SH-SY5Y (cell line): Measurements from ENCODE around the gene POU6F2.

Experiments used
- GATA2 ChIP-seq: IDR thresholded peaks from 2 replicates; pipeline ENCODE4 v1.6.1; 2011; ENCODE audit warnings: mild to moderate bottlenecking, low read depth, low read length
- GATA3 ChIP-seq: IDR thresholded peaks from 2 replicates; pipeline ENCODE4 v1.6.1; 2011; ENCODE audit warnings: low read depth, mild to moderate bottlenecking, low read length, moderate library complexity

DNA sequence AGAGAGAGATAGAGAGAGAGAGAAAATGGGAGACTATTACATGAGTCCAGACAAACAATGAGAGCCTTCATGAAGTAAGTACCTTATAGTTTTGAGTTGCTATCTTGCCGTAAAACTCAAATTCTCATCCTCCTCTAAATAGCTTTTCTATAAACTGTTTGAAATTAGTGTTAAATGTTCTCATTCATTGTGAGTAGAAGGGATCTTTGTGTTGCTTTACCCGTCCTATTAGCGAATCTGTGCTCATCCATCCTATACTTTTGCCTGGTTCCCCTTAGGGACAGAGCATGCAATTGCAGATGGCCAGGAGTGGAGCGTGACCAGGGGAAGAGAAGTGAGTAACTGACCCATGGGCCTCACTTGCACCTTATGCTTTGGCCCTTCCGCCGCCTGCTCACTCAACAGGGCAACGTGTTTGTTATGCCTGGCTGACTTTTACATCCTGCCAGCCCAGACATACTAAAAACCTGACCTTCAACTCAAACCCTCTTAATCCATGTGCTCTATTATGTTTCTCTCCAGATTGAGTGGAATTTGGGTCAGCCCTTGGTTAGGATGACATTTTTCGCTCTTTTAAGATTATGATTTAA lies 344.3 kb downstream of the POU6F2 start:
- no peak for TF ChIP-seq GATA3
- TF ChIP-seq GATA2, result no peak
